PFSK-1 (cell line): ENCODE data around the gene TMUB1.

Source experiments
- FOXP2 ChIP-seq: optimal IDR thresholded peaks from 2 replicates; pipeline ENCODE3; 2011; ENCODE audit warnings: borderline replicate concordance, control low read depth, inconsistent platforms; ENCODE audit not compliant: insufficient read depth; ENCODE audit errors: extremely low read length, extremely low read depth
- POLR2AphosphoS5 ChIP-seq: IDR thresholded peaks from 2 replicates; pipeline ENCODE4 v1.6.1; 2012; ENCODE audit warnings: low read depth, mild to moderate bottlenecking, control low read depth, low read length, moderate library complexity
- REST ChIP-seq, 2 experiments: IDR thresholded peaks; 2 replicates each; pipeline versions ENCODE4 v1.6.1 to v1.8.0; 2011 to 2012; ENCODE audit warnings: low read depth in 2 of 2, low read length in 2 of 2, control low read depth in 1 of 2, inconsistent platforms in 1 of 2, mild to moderate bottlenecking in 1 of 2, moderate library complexity in 1 of 2; ENCODE audit not compliant: insufficient read depth in 1 of 2
- SIN3A ChIP-seq: IDR thresholded peaks from 2 replicates; pipeline ENCODE4 v1.6.1; 2012; ENCODE audit warnings: mild to moderate bottlenecking, low read length, moderate library complexity, borderline replicate concordance; ENCODE audit not compliant: insufficient read depth
- TAF1 ChIP-seq: IDR thresholded peaks from 2 replicates; pipeline ENCODE4 v1.6.1; 2012; ENCODE audit warnings: low read length, control low read depth, borderline replicate concordance; ENCODE audit not compliant: insufficient read depth

TMUB1 gene

DNA sequence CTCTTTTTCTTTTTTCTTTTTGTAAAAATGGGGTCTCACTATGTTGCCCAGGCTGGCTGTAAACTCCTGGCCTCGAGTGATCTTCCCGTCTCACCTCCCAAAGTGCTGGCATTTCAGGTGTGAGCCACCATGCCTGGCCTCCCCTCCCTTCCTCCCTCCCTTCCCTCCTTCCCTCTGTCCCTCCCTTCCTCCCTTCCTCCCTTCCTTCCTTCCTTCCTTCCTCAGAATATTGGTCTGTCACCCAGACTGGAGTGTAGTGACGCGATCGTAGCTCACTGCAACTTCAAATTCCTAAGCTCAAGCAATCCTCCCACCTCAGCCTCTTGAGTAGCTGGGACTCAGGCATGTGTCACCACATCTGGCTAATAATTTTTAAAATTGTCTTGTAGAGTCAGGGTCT is 11.4 kb upstream of the TMUB1 start:
- TF ChIP-seq FOXP2 (no peak), SIN3A (no peak), POLR2AphosphoS5 (no peak)

GRCh38 chr7:151093748-151094147 is 10.5 kb upstream of the TMUB1 start:
- no peak for TF ChIP-seq REST (IDR thresholded peaks at IDR 0.05; ENCODE audit: insufficient read depth in 1 of 2, low read depth in 2 of 2, low read length in 2 of 2)
- no peak for TF ChIP-seq SIN3A
- no peak for TF ChIP-seq POLR2AphosphoS5
- TF ChIP-seq TAF1: no peak
- TF ChIP-seq FOXP2: no peak

DNA sequence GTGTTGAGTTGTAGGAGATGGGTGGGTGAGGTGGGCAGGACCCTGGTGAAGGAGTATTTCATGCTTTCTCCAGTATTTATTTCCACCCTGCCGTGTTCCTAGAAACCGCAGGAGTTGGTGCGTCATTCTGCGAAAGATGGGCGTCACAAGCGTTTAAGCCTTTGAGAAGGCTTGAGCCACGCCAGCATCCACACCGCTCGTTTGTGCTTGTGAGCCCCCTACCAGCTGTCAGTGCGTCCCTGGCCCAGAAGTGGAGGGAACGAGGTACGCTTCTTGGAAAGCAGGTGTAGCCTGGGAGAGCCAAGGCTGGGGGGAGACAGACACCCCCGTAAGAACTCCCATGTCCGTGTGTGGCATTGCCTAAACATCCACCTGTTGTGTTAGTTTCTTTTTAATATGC is 8.7 kb upstream of the TMUB1 start:
- TF ChIP-seq FOXP2: no peak
- no peak for TF ChIP-seq TAF1
- TF ChIP-seq SIN3A: no peak
- no peak for TF ChIP-seq POLR2AphosphoS5
- no peak for TF ChIP-seq REST (IDR thresholded peaks at IDR 0.05; ENCODE audit: insufficient read depth in 1 of 2, low read depth in 2 of 2, low read length in 2 of 2)

DNA sequence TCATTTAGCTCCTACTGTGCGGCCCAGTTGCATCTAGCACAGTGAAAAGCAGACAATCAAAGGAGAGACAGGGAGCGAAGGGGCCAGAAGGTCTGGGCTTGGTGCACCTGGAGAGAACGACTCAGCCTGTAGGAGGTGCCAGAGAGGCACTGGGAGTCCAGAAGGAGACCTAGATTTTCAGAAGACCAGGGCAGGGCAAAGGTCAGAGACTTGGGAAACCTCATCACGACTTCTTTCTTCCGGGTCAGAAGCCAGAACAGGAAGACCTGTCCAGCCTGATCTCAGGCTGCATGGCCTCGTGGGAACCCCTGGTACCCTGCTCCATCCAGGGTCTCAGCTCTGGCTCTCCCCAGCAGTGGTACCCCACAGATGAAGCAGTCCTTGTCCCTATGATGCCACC is 8.1 kb upstream of the TMUB1 start:
- TF ChIP-seq REST (IDR thresholded peaks at IDR 0.05; ENCODE audit: insufficient read depth in 1 of 2, low read depth in 2 of 2, low read length in 2 of 2) (no peak), POLR2AphosphoS5 (no peak), FOXP2 (no peak), TAF1 (no peak), SIN3A (no peak)

- TF ChIP-seq FOXP2 (no peak), POLR2AphosphoS5 (no peak), TAF1 (no peak), REST (IDR thresholded peaks at IDR 0.05; ENCODE audit: insufficient read depth in 1 of 2, low read depth in 2 of 2, low read length in 2 of 2) (no peak), SIN3A (no peak)
Measured at GRCh38 chr7:151091003-151091402, 7.7 kb upstream of the TMUB1 start.
